ENCODE results near the gene CCDC112. TPM values are rescaled to one million over a fixed set of nuclear protein-coding genes. Genes with fewer than 3 reads are reported as not detected.

Gene CCDC112, protein sequence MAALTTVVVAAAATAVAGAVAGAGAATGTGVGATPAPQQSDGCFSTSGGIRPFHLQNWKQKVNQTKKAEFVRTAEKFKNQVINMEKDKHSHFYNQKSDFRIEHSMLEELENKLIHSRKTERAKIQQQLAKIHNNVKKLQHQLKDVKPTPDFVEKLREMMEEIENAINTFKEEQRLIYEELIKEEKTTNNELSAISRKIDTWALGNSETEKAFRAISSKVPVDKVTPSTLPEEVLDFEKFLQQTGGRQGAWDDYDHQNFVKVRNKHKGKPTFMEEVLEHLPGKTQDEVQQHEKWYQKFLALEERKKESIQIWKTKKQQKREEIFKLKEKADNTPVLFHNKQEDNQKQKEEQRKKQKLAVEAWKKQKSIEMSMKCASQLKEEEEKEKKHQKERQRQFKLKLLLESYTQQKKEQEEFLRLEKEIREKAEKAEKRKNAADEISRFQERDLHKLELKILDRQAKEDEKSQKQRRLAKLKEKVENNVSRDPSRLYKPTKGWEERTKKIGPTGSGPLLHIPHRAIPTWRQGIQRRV
- total RNA-seq, result 1.9 and 4.3 TPM in 2 replicates

DNA sequence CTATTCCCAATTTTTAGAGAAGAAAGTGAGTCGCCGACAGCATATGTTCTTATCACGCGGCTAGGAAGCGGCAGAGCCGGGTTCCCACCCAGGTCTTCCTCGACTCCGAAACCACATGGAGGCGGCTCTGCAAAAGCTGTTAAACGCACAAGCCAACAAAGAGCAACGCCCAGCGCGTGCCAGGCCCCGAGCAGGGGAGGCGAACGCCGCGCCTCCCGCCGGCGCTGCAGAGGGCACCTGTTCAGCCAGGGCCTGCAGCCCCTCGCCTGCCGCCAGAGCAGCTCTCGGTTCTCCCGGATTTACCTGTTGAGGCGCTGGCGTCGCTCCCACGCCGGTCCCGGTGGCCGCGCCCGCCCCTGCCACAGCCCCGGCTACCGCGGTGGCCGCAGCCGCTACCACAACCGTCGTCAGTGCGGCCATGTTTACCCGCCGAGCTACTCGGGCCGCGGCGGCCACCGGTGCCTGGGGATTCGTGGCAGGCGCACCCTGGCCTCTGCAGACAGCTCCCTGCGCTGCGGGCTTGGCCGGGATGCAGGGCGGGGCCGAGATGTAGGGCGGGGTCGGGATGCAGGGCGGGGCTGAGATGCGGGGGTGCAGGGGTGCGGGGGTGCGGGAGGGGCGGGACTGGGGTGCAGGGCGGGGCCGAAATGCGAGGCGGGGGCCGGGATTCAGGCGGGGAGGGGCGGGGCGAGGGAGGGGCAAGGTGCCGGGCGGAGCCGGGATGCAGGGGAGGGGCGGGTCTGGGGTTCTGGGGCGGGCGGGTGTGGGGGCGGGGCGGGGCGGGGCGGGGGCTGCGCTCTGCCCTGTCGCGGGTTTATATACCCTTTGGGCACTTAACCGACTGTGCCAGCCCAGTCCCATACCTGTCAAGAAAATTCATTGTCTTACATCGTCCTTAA lies at the start of gene CCDC112:
TSS of gene CCDC112 (minus strand) at position 531 of the 899 bp plus-strand sequence. CDS start at position 420, 111 bp downstream.

DNA sequence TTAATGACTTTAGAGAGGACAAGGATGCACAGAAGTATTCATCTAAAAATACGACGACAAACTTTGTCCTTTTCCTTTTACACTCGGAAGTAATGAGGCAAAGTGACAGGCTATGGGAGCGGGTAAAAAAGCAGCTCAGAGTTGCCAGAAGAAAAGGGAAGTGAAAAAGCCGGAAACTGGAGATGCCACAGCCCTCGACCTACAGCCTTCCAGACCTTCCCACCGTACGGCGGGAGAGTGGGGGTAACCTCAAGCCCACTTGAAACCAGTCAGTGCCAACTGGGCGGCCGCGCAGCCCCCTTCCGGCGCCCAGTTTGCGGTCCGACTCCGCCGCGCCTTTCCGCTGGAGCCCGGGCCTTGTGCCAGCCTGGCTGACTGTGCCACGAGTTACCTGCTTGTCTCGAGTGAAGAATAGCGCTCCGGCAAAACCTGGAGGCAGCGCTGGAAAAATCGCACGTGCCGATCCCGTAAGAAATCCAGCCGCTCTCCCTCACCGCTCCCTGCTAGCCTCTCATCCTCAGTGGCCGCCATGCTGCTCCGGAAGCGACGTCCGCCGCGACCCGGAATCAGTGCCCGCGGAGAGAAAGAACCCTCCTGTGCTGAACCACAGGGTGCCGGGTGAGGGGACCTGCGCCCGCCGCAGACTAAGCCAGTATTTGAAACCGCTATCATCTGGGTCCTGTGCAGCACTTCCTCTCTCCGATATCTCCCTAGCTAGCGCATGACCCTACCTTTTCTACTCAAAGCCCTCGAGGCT lies 34.0 kb downstream of the CCDC112 start, which contains the start of gene PGGT1B:
TSS of gene PGGT1B (minus strand) at position 557 of the 757 bp plus-strand sequence. CDS start at position 531, 26 bp downstream.

Other genes starting within 250 kb of the CCDC112 start
- gene TRIM36, start 126.7 kb downstream of the CCDC112 start, total RNA-seq, result 0.23 and 0.42 TPM in 2 replicates
- 12.4 and 12.5 TPM in 2 replicates for gene PGGT1B, start 33.8 kb downstream of the CCDC112 start, total RNA-seq
- gene FEM1C, start 248.1 kb upstream of the CCDC112 start, total RNA-seq, result 5.4 and 8.1 TPM in 2 replicates

Data from airway epithelial cell (primary cell).